HG03025 (cell line): Measurements from ENCODE around the gene KCNV2.

Experiments
- ATAC-seq: cut with Tn5 transposase; IDR thresholded peaks from one replicate; pipeline ENCODE4 v1.9.1; 2021; ENCODE audit warnings: mild to moderate bottlenecking, moderate library complexity; ENCODE audit not compliant: unreplicated experiment, low FRiP score

KCNV2 gene

GRCh38 chr9:2718698-2719033, 1.4 kb downstream of the KCNV2 start:
- no peak for ATAC-seq

- ATAC-seq, result no peak
These were observed 2.9 kb downstream of the KCNV2 start for GRCh38 chr9:2720179-2720654.

- no peak for ATAC-seq
These were observed 5.4 kb downstream of the KCNV2 start for GRCh38 chr9:2722715-2723114.

GRCh38 chr9:2723376-2724065, 6.2 kb downstream of the KCNV2 start:
- ATAC-seq, result no peak

GRCh38 chr9:2725126-2725525, 7.8 kb downstream of the KCNV2 start:
- ATAC-seq, result no peak

GRCh38 chr9:2725898-2726649, 8.8 kb downstream of the KCNV2 start:
- no peak for ATAC-seq

GRCh38 chr9:2726650-2727340, 9.5 kb downstream of the KCNV2 start:
- ATAC-seq, result no peak

GRCh38 chr9:2727374-2727773, 10.1 kb downstream of the KCNV2 start:
- no peak for ATAC-seq

GRCh38 chr9:2727966-2728613, 10.8 kb downstream of the KCNV2 start:
- peak; percentile 81 for ATAC-seq

GRCh38 chr9:2729003-2729402, 11.7 kb downstream of the KCNV2 start:
- ATAC-seq, result no peak

GRCh38 chr9:2729721-2730120, 12.4 kb downstream of the KCNV2 start:
- ATAC-seq, result no peak

- no peak for ATAC-seq
These were observed 13.7 kb downstream of the KCNV2 start for GRCh38 chr9:2730971-2731370.

GRCh38 chr9:2732492-2732891, 15.2 kb downstream of the KCNV2 start:
- no peak for ATAC-seq

GRCh38 chr9:2740616-2741015, 23.3 kb downstream of the KCNV2 start:
- ATAC-seq, result no peak

GRCh38 chr9:2741441-2742158, 24.3 kb downstream of the KCNV2 start:
- ATAC-seq, result no peak

GRCh38 chr9:2742214-2742613, 24.9 kb downstream of the KCNV2 start:
- ATAC-seq, result no peak

GRCh38 chr9:2743937-2744529, 26.7 kb downstream of the KCNV2 start:
- ATAC-seq, result no peak

GRCh38 chr9:2745560-2746380, 28.5 kb downstream of the KCNV2 start:
- ATAC-seq, result no peak

GRCh38 chr9:2749485-2749884, 32.2 kb downstream of the KCNV2 start:
- ATAC-seq, result no peak
